Measurements from ENCODE around the gene NADK2.

GRCh38 chr5:36174119-36174518 is 67.6 kb downstream of the NADK2 start:
- TF ChIP-seq, protein P1, sequence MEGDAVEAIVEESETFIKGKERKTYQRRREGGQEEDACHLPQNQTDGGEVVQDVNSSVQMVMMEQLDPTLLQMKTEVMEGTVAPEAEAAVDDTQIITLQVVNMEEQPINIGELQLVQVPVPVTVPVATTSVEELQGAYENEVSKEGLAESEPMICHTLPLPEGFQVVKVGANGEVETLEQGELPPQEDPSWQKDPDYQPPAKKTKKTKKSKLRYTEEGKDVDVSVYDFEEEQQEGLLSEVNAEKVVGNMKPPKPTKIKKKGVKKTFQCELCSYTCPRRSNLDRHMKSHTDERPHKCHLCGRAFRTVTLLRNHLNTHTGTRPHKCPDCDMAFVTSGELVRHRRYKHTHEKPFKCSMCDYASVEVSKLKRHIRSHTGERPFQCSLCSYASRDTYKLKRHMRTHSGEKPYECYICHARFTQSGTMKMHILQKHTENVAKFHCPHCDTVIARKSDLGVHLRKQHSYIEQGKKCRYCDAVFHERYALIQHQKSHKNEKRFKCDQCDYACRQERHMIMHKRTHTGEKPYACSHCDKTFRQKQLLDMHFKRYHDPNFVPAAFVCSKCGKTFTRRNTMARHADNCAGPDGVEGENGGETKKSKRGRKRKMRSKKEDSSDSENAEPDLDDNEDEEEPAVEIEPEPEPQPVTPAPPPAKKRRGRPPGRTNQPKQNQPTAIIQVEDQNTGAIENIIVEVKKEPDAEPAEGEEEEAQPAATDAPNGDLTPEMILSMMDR (IDR thresholded peaks at IDR 0.05) = no peak
- TF ChIP-seq POLR2A (IDR thresholded peaks at IDR 0.05) (no peak), EP300 (IDR thresholded peaks at IDR 0.05) (no peak)

All from sigmoid colon (tissue), 4 donors.